GM18858 (cell line): Measurements from ENCODE around the gene PPM1J.
"Not testable (repeated sequence)": the region's sequence is repeated elsewhere in the genome, so short reads cannot be mapped to it uniquely, and the experiment has no call there.

ENCODE experiments used
- ATAC-seq: cut with Tn5 transposase; IDR thresholded peaks from one replicate; pipeline ENCODE4 v1.9.1; 2021; ENCODE audit not compliant: unreplicated experiment

PPM1J gene

DNA sequence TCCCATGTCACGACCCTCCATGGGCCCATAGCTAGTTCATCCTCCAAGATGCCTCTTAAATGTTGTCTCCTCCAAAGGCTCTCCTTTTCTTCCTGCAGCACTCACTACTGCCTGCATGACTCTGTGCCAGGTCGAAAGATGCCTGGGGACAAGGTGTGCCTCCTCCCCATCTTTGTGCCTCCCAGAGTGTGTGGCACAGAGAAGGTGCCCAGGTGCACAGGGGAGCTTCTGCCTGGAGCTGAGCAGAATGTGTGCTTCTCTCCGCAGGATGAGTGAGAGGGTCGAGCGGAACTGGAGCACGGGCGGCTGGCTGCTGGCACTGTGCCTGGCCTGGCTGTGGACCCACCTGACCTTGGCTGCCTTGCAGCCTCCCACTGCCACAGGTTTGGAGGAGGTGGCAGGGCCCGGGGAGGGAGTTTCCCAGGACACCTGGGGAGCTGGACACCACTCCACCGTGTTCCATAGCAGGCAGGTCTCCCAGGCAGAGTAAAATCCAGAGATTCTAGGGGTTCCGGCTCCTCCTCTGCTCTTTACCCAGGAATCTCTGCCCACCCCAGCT lies 6.9 kb upstream of the PPM1J start:
- no peak for ATAC-seq

DNA sequence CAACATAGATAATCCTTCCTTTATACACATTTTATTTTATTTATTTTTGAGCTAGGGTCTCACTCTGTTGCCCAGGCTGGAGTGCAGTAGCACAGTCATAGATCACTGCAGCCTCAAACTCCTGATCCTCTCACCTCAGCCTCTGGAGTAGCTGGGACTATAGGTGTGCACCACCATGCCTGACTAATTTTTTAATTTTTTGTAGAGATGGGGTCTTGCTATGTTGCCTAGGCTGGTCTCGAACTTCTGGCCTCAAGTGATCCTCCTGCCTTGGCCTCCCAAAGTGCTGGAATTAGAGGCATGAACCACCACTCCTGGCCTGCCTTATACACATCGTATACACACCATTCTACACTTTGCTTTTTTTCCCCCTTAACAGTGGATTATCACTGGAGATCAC lies 6.2 kb upstream of the PPM1J start:
- not testable (repeated sequence) for ATAC-seq

DNA sequence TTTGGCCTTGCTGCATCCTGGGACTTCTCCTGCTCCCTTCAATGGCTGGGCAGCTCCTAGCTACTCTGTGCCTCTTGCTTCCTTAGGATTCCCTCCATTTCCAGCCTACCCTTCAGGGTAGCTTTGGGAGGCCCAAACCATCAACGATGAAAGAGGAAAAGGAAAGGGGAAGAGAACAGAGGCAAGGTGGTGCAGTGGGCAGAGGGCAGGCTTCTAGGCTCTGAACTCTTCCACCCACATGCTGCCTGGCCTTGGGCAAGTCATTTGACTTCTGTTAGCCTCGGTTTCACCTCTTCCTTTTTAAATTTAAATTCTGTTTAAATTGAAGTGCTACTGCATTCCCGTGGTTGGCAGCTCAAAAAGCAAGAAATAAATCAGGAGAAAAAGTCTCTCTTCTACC lies 5.7 kb upstream of the PPM1J start:
- no peak for ATAC-seq

DNA sequence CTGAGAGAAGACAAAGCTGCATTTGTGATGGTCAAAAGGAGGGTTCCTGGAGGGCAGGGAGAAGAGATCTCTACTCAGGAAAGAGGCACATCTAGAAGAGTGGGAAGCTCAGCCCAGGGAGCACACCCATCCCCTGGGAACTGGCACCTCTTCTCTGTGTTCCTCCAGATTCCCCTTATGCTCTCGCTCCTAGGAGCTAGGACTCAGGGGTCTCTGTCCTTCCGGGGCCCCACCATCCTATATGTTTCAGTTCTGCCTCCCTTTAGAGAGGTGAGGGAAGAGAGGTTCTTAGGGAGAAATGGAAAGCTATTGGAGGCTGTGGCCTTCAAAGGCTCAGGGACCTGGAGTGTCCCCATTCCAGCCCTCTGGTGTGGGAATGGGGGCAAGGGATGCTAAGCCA lies 4.6 kb upstream of the PPM1J start:
- ATAC-seq, result no peak

DNA sequence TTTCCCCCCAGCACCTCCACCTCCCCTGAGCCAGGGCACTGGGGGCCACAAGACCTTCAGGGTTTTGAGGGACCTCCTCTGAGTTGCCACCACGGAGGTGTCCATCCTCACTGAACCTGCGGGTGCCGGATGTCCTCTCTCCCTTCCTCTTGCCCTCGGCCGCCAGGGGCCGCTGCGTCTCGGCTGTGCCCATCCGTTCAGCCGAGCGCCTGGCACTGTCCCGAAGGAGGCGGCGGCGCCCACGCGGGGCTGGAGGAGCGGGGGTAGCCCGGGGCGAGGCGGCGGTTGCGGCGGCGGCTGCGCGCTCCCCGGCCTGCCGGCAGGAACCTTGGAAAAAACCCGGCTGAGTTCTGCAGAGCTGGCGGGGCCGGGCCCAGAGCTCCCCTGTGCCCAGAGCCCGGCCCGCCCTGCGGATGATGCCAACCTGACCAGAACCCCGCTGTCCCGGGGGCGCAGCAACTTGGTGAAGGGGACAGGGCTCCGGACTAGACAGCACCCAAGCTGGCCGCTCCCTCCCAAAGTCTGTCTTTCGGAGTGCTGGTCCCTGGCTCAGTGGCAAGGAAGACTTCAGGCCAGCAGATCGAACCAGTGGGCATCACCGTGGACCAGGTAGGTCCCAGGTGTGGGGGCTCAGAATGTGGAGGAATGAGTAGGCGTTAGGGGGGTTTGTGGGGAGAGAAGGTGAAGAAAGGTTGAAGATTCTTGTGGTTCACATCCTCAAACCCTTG lies 3.7 kb upstream of the PPM1J start:
- ATAC-seq, result no peak

DNA sequence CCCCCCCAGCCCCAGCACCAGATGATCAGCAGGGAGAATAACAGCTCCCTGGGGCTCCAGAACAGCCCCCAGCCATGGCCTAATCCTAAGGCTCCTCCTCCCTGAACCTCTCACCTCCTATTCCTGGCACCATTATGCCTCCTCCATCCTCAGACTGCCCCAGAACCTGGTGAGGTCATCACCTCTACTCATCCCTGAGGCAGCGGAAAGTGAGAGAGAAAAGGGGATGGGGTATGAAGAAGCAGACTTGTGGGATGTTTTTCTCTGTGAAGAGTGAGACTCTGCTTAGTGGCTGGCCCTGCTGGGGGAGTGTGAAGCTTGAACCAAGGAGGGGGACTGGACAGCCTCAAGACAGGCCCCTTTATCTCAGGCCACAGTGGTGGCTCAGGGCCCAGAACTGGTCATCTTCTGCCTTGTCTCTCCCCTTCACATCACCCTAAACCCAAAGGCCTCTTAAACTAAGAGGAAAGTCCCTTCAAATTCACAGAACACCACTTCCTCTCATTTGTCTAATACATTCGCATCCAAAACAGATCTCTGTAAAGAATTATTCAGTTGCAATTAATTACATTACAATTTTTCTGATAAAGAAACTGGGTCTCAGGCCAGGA lies 2.2 kb upstream of the PPM1J start:
- no peak for ATAC-seq

DNA sequence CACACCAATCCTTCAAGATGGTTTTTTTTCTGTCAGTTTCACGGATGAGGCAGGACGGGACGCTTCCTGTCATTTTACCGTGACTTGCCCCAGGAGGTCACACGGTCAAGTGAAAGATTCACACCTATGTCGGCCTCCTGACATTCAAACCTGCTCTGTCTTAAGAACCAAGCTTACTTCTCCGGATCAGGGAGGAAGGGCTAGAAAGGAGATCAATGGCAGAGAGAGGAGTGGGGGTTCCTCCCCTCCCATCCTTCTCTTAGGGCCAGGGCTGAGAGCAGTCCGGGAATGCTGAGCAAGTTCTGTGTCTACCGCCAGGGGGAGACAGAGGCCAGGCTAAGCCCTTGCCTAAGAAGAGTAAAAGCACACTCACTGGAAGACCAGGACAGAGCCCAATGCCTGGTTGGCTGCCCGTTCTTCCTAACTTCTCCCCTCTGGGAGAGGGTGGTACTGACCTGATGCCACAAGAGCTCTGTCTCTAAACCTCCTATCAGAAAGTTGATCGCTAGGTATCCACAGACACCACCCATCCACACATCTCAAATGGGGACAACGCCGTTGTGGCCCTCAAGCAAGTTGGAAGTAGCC lies 1.1 kb upstream of the PPM1J start:
- ATAC-seq, result peak; percentile 26

DNA sequence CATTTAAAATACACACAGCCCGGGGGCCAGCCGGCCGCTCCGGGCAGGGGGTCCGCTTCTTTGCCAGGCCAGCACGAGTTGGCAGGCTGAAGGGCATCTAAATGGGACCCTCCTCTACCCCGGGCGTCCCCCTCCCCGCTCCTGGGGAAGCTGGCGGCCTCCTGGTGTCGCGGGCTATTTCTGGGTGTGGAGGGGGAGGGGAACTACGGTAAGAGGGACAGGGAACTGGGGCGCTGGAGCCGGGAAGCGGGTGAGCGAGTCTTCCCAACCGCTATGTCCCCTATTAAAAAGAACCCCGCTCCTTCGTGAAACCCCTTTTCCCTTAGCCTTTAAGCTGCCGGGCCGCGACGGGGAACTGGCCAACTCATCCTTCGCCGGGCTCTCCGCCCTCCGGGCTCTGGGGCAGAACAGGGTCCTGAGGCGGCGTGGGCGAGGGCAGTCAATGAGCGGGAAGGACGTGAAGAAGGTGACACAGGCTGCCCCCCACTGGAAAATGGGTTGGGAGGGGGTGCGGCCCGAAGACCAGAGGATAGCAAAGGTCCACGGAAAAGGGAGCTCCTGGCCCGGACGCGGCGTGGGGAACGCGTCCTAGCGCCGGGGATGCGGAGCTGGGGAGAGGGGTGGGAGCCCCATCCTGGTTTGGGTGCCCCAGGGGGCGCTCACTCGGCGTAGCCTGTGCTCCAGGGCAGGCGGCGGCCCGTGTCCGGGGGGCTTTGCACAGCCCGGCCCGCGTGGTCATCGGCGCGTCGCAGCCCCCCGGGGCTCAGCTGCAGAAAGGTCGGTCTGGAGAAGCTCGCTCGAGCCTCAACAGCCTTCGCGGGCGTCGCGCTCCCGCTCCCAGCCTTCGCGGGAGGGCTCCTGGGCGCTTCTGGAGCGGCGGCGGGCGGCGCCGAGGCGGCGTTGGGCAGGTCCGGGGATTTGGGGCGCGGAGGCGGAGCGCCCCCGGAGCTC lies 544 bp downstream of the PPM1J start:
- peak; percentile 18 for ATAC-seq

DNA sequence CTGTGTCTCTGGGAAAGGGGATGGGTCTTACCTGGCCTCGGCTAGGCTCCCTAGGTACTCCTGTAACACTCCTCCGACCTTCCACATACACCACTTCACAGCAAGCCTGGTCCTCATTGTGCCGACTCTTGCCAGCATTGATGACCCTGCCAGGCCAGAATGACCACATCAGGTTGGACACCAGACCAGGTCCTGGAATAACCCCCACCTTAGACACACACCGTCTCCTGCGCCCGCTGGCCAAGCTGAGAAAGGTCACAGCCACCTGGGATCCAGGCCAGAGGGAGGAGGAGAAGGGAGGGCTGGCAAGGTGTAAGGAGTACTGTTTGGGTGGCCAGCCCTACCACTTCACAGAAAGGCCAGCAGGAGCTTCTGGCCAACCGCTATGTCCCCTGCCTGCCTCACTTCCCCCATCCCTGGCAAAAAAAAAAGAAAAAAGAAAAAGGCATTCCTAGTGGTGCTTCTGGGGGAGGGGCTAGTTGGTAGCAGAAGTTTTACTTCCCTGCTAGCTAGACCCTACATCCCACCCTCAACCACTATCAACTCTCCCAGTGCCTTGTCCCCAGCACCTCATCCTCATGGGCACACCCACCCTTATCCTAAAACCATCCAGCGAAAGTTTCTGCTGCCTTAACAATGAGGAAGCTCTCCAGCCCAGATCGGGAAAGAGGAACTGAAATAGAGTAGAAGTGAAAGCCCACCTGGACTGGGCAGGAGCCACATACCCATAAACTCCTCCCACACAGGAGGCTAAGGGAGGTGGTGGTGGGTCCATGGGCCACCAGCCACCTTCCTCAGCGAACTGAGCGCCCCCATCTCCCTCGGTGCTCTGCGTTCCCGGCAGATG lies 1.4 kb downstream of the PPM1J start:
- ATAC-seq, result no peak

DNA sequence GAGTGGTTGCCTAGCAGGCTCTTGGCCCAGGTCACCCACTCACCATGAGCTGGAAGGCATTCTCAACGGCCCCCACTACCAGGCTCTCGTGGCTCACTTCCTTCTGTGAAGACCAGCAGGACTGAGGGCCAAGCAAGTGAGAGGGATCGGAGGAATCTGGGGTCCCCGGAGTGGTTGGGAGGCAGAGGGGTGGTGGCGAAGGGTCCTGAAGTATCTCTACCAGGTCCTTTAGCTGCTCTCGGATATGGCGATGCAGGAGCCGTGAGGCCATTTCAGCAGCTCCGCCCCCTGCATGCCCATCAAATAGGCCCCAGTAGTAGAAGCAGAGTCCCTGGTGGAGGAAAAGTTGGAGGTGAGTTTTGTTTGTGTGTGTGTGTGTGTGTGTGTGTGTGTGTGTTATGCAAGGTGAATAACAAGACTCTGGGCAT lies 2.4 kb downstream of the PPM1J start:
- ATAC-seq, result no peak

DNA sequence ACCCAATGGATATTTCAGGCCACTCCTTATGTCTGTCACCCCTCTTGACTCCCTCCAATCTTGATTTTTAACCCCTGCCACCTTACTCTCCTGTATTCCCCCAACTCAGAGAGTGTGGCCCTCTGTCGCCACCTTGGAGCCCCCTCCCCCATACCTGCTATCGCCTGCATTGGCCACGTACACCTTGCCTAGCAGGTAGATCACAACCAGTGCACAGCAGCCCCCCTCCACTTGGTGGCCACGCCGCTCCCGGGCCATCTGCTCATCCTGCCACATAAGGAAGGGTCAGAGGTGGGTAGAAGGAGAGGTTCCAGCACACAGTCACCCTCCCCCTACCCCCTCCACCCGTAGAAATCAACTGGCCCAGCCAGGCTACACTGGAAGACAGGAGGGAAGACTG lies 2.9 kb downstream of the PPM1J start:
- no peak for ATAC-seq

DNA sequence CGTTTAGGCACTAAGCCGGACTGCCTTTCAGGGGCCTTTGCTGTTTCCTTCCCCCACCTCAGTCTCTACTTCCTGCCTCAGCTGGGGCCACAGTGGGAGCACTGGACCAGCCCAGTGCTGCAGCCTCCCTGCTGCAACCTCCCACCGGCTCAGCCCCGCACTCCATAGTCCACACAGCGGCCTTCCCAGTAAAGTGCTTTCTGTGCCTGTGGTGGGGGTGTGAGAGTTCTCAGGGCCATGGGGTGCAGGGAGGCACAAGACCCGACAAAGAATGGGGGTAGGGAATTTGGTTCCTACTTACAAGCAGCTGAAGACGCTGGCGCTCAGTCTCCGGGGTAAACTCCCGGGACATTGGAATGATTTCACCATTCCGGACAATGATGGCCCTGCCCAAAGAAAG lies 3.5 kb downstream of the PPM1J start:
- no peak for ATAC-seq

DNA sequence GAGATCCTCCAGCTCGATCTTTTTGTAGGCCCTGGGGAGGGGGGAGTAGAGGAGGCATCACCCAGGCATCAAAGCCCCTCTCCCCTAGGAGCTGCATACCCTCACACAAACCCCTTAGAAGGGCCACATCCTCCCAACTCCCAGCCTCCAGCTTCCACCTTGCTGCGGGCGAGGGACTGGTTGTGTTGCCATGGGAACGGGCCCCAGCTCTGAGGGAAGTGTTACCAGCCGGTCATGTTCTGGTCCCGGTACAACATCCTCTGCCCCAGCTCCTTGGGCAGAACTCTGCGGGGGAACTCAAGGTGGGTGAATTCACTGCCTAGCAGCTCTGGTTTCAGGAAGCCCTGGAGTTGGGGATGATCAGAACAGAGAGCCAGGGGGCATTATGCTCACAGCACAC lies 4.1 kb downstream of the PPM1J start:
- ATAC-seq, result no peak

DNA sequence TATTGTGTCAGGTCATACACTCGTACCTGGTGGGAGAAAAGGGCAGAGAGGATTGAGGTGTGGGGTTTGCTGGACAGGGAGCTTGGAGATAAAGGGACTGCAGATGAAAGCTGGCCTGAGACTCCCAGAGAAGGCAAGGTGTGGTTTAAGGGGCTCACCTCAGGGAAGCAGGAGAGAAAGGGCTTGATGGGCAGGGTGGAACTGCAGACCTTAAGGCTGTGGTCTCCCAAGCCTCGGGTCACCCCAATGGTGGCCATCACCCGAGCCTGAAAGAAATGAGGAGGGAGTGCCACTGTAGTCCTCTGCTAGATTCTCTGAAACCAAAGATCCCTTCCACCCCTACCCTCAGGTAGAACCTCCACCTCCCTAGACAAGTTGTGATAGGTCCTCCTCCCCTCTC lies 4.5 kb downstream of the PPM1J start:
- no peak for ATAC-seq

DNA sequence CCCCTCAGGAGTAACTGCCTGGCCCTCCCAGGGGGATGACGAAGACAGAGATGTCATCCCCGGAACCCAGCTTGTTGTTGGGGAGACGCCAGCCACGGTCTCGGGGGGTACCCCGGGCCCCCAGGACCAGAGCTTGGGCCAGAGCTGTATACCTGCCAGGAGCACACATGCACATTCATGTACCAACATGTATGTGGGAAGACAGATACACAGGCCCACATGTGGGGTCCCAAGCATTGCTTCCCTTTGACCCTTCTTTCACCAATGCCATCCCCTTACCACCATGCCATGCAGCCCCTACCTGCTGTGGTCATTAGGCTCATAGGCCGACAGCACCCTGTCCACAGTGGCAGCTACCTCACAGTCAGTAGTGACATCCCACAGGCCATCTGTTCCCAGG lies 5.0 kb downstream of the PPM1J start:
- no peak for ATAC-seq

DNA sequence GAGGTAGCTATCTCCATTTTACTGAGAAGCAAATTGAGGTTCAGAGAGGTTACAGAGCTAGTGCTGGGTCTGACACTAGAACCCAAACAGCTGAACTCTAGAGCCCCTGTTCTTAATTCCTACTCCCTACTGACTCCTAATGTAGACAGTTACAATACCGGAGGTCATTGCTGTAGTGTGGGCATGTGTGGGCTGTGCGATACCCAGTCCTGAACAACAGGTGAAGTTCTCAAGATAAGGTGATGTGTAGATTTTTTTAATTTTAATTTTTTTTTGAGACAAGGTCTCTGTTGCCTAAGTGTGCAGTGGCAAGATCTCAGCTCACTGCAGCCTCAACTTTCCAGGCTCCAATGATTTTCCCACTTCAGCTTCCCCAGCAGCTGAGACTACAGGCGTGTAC lies 6.6 kb downstream of the PPM1J start:
- ATAC-seq, result no peak

DNA sequence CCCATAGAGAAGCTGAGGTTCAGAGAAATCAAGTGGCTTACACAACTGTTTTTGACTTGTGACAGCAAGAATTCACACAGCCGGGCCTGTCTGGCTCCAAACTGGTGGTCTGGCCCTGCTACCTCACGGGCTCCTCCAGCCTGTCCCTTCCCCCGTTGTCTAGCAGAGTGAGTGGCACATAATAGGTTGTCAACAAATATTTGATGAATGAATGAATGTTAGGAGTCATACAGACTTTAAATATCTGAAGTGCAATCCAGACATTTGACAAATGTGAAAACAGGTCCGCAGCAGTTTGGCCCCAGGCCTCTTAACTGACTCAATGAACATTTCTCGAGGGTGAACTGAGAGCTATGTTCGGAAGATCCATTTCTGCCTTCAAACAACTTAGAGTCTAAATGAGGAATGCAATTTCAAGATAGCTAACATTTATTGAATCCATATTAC lies 7.1 kb downstream of the PPM1J start:
- ATAC-seq, result no peak

DNA sequence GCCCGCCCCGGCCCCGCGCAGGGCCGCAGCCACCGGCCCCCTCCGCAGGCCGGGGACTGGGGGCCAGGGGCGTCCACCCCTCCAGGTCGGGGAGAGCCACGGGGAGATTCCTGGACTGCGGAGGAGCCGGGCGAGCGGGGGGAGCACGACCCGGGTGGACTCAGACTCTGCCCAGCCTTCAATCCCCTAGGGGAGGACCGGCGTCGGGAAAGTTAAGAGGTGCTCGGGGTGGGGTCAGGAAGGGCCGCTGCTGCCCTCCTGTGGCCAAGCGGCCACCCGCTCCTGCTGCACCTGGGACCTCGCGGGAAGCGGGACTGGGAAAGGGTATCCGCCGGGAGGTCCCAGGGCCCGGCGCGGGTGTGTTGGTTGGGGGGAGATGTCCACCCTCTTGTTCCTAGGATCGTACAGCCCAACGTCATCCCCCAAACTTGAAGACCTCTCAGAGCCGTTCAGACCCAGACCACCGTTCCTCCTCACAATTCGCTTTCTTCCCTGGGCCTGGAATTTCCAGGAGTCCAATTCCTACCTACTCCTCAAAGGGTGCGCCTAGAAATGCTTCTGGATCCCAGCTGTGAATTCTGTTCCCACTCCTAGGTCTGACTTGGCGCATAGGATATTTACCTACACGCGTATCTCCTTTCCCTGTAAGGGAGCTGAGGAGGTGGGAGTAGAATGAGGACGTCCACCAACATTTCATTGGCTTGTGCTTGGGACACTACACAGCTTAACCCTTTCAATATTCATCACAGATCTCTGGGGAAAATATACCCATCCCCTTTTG lies 7.7 kb downstream of the PPM1J start:
- ATAC-seq, result peak; percentile 47

DNA sequence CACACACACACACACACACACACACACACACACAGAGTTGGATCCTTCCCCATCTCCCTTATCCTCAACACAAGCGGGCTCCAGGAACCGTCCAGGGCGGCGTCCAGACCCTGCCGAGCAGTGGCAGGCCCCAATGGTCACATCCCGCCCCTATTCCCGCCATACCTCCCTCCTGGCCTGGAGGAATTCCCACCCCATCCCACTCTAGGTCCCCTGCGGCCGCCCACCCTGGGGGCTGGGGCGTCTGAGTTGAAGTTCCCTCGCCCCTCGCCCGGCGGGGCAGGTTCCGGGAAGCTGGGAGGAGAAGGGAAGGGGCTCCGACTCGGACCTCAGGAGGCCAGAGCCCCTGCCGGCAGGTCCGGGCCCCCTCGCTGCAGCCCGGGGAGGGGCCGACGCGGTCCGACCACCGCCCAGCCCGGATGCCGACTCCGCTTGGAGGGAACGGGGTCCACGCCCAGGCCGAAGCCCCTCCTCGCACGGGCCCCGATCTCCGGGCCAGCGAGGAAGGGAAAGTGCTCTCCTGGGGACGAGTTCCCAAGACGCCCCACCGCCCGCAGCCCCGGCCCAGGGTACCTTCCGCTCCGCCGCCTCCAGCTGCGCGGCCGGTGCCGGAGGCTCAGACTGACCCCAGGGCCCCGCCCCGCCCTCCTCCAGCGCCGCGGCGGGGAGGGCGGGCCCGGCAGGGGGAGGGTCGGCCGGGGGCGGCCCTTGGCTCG lies 8.5 kb downstream of the PPM1J start, which contains the start of gene RHOC:
RHOC (minus strand) TSS at position 623 of the 716 bp plus-strand sequence. CDS start 3,328 bp downstream, outside the sequence.
- ATAC-seq, result peak; percentile 40
